ENCODE data around the gene HMX3.

HMX3 gene

GRCh38 chr10:123134915-123135414 lies 805 bp upstream of the HMX3 start:
- DNase-seq = no peak

GRCh38 chr10:123136221-123136805 lies 543 bp downstream of the HMX3 start:
- no peak for DNase-seq

GRCh38 chr10:123136806-123137642 lies 1.3 kb downstream of the HMX3 start:
- no peak for DNase-seq

- DNase-seq = no peak
These were observed 3.4 kb downstream of the HMX3 start for GRCh38 chr10:123139165-123139520.

- DNase-seq = no peak
These were observed 3.9 kb downstream of the HMX3 start for GRCh38 chr10:123139521-123140163.

GRCh38 chr10:123140164-123140982 lies 4.6 kb downstream of the HMX3 start:
- no peak for DNase-seq

- DNase-seq = no peak
These were observed 5.2 kb downstream of the HMX3 start for GRCh38 chr10:123140983-123141390.

- no peak for DNase-seq
These were observed 6.3 kb downstream of the HMX3 start for GRCh38 chr10:123141791-123142700.

GRCh38 chr10:123142701-123143161 lies 7.0 kb downstream of the HMX3 start:
- no peak for DNase-seq

GRCh38 chr10:123143162-123143824 lies 7.5 kb downstream of the HMX3 start:
- DNase-seq = no peak

GRCh38 chr10:123143825-123144168 lies 8.0 kb downstream of the HMX3 start:
- DNase-seq = no peak

- DNase-seq = no peak
These were observed 9.1 kb downstream of the HMX3 start for GRCh38 chr10:123144697-123145541.

- DNase-seq = no peak
These were observed 9.8 kb downstream of the HMX3 start for GRCh38 chr10:123145542-123146012.

GRCh38 chr10:123146013-123146893 lies 10.5 kb downstream of the HMX3 start:
- DNase-seq = no peak

GRCh38 chr10:123146894-123147634 lies 11.3 kb downstream of the HMX3 start:
- no peak for DNase-seq

GRCh38 chr10:123147635-123148413 lies 12.1 kb downstream of the HMX3 start, which contains the start of gene HMX2:
TSS of gene HMX2 (plus strand) at chr10:123148136. CDS start at chr10:123148379, 243 bp downstream.
- DNase-seq = no peak

- DNase-seq = no peak
These were observed 12.8 kb downstream of the HMX3 start for GRCh38 chr10:123148414-123149161.
